Fibroblast of the aortic adventitia (primary cell): ENCODE data around the gene MYBPC3. TPM values are rescaled to one million over a fixed set of nuclear protein-coding genes. Genes with fewer than 3 reads are reported as not detected.
"Not testable (repeated sequence)": the region's sequence is repeated elsewhere in the genome, so short reads cannot be mapped to it uniquely, and the experiment has no call there.

ENCODE experiments used
- DNase-seq: peaks from one replicate; pipeline ENCODE4 v3.0.0-alpha.2; 2010; ENCODE audit warnings: low read depth
- H3K4me3 ChIP-seq: 2 replicates; pipeline ENCODE4 v1.5.1; 2011; ENCODE audit warnings: low read depth, mild to moderate bottlenecking, control low read depth, low read length, moderate library complexity
- CTCF ChIP-seq: IDR thresholded peaks from 2 replicates; pipeline ENCODE4 v1.5.1; 2011; ENCODE audit warnings: mild to moderate bottlenecking, low read length, control low read depth, inconsistent platforms; ENCODE audit not compliant: insufficient read depth
- total RNA-seq: library from RNA; depleted of rRNA; stranded (reverse); fragments of >200 nt; gene quantifications from 2 replicates; pipeline ENCODE4 v1.2.3, GENCODE V29; 2012; ENCODE audit warnings: low replicate concordance

Gene MYBPC3
- total RNA-seq, 1 donor, result not detected

GRCh38 chr11:47318166-47318565 lies 34.3 kb downstream of the MYBPC3 start:
- no peak overlapping the region for H3K4me3 ChIP-seq
- no peak for DNase-seq
- no peak for TF ChIP-seq CTCF

GRCh38 chr11:47317064-47317828 lies 35.3 kb downstream of the MYBPC3 start:
- TF ChIP-seq CTCF, result no peak

GRCh38 chr11:47316501-47316900 lies 36.0 kb downstream of the MYBPC3 start:
- not testable (repeated sequence) for H3K4me3 ChIP-seq, DNase-seq

More at GRCh38 chr11:47317064-47317828, 35.3 kb downstream of the MYBPC3 start:
- DNase-seq, result no peak
- no peak overlapping the region for H3K4me3 ChIP-seq

GRCh38 chr11:47314992-47315391 lies 37.5 kb downstream of the MYBPC3 start:
- no peak for TF ChIP-seq CTCF
- DNase-seq, result no peak
- no peak overlapping the region for H3K4me3 ChIP-seq

- H3K4me3 ChIP-seq, result no peak overlapping the region
- TF ChIP-seq CTCF, result no peak
- no peak for DNase-seq
Observed at GRCh38 chr11:47308050-47308823, 44.3 kb downstream of the MYBPC3 start.

- no peak for DNase-seq
- no peak overlapping the region for H3K4me3 ChIP-seq
- TF ChIP-seq CTCF, result no peak
Observed at GRCh38 chr11:47306484-47306844, 46.0 kb downstream of the MYBPC3 start.

- H3K4me3 ChIP-seq, result no peak overlapping the region
- TF ChIP-seq CTCF, result no peak
- DNase-seq, result no peak
Observed at GRCh38 chr11:47305734-47306483, 46.6 kb downstream of the MYBPC3 start.
